Astrocyte of the cerebellum (primary cell): Measurements from ENCODE around the gene ZNF212.

Experiments
- DNase-seq: peaks from one replicate; pipeline ENCODE4 v3.0.0-alpha.2; 2011; ENCODE audit warnings: low read depth
- H3K4me3 ChIP-seq: 2 replicates; pipeline ENCODE4 v1.5.1; 2011; ENCODE audit warnings: mild to moderate bottlenecking, low read depth, low read length, moderate library complexity
- CTCF ChIP-seq: IDR thresholded peaks from 2 replicates; pipeline ENCODE4 v1.5.1; 2012; ENCODE audit warnings: low read length, low read depth, moderate library complexity, mild to moderate bottlenecking; ENCODE audit errors: missing control alignments
- in situ Hi-C: cut with HindIII; loops from 2 replicates; pipeline ENCODE4 v1.10.0; 2017; ENCODE audit warnings: low sequenced_read_pairs

Gene ZNF212

DNA sequence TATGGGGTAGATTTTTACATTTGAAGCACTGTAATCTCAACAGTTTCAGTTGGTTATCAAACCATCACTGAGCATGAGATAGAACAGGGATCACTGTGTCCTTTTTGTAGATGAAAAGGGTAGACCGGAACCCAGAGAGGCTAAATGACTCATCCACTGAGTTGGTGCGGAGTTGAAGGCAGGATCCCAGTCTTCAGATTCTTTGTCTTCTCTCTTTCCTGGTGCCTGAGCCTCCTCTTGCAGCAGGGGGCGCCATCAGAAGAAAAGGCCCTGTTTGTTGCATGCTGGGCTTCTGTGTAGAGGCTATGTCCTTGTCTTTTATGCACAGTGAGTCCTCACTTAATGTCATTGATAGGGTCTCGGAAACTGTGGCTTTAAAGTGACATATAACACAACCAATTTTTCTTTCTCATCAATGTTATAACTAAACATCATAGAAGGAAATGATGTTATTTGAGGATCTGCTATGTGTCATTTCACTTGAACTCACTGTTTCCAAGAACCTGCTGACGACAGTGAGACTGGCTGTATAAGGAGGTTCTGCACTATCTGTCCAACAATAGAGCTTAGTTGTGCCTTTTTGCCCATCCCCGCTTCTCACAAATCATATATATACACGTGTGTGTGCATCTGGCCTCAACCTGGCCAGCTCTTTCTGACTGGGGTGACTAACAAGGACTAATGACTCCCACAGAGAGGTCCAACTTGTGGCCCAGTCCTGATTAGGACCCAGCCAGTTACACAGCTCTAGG is 29.8 kb upstream of the ZNF212 start:
- TF ChIP-seq CTCF, result peak; percentile 70
- DNase-seq, result no peak
- no peak overlapping the region for H3K4me3 ChIP-seq
- in situ Hi-C loops, result no loop called here

- no peak overlapping the region for H3K4me3 ChIP-seq
- no peak for DNase-seq
- in situ Hi-C loops, result no loop called here
- no peak for TF ChIP-seq CTCF
Observed at GRCh38 chr7:149210551-149210950, 28.9 kb upstream of the ZNF212 start.

DNA sequence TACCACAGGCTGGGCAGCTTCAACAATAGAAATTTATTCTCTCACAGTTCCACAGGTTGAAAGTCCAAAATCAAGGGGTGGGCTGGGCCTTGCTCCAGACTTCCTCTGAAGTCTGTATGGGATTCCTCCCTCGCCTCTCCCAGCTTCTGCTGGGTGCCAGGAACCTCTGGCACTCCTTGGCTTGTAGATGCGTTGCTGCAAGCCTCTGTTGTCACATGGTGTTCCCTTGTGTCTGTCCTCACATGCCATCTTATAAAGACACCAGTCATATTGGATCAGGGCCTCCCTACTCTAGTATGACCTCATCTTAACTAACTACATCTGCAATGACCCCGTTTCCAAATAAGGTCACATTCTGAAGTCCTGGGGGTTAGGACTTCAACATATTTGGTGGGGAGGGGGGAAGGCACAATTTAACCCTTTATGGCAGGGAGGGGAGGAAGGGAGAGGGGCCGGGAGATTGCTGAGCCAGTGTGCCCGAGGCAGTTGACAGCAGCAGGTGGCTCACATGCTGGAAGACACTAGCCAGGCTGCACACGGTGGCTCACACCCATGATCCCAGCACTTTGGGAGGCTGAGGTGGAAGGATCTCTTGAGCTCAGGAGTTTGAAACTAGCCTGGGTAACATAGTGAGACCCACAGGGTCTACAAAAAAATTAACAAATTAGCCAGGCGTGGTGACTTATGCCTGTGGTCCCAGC is 25.3 kb upstream of the ZNF212 start:
- TF ChIP-seq CTCF, result no peak
- DNase-seq, result no peak
- in situ Hi-C loops, result no loop called here
- no peak overlapping the region for H3K4me3 ChIP-seq

DNA sequence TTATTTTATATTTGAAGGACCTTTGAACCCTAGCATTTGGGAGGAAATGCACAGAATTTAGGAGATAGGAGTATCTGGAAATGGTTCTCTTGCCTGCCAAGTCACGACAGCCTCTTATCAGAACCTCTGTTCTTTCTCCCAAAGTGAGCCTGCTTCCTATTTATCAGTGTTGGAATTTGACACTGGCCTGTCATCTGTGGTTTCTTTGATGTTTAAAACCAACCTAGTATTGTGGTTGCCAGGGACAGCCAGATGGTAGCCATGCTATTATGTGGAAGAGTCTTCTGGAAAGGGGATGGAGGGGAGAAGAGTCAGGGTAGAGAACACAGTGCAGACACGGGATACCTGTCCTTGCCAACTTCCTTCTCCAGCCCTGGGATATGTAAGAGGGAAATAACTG is 23.0 kb upstream of the ZNF212 start:
- no peak for TF ChIP-seq CTCF
- H3K4me3 ChIP-seq, result no peak overlapping the region
- DNase-seq, result no peak
- in situ Hi-C loops, result no loop called here

GRCh38 chr7:149217570-149217969 is 21.9 kb upstream of the ZNF212 start:
- no peak overlapping the region for H3K4me3 ChIP-seq
- in situ Hi-C loops, result no loop called here
- DNase-seq, result no peak
- TF ChIP-seq CTCF, result no peak

- no peak for TF ChIP-seq CTCF
- no peak overlapping the region for H3K4me3 ChIP-seq
- peak; percentile 19 for DNase-seq
- in situ Hi-C loops, result no loop called here
Observed at GRCh38 chr7:149218469-149219420, 20.7 kb upstream of the ZNF212 start.
